Measurements from ENCODE around the gene OLFM3. TPM values are rescaled to one million over a fixed set of nuclear protein-coding genes. Genes with fewer than 3 reads are reported as not detected.

Gene OLFM3
- total RNA-seq, 1 experiment from 2014 or later, result 0.26 TPM

DNA sequence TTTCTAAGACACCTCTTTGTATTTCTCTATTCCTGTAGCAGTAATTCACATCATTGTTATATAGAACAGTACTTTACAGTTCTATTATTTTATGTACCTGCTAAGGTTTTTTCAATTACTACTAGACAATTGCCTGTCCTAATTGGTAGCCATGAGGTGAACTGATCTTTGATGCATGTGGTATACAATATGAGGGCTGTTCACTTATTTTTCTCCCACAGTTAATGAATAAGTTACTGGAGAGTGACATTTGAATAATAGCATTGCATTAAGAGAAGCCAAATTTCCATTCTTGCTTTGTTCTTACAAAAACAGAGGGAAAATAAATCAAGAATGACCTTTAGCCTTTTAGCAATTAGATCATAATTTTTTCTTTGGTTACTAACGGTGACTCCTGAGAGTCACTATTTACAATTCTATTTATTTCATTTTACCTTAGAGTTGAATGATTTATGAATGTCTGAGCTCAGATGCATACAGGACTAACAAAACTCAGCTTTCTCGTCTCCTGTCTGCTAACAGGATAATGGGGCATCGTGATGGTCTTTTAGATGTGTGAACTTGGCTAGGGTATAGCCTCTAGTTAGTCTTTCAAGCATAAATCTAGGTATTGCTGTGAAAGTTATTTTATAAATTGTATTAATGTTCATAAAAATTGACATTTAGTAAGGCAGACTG lies 54.1 kb downstream of the OLFM3 start:
- H3K36me3 Mint-ChIP-seq (ENCODE audit: insufficient read depth in 1 of 3, low read depth in 3 of 3), result no peaks in the 10 kb centered on the region
- no peak for DNase-seq
- H3K56ac ChIP-seq (ENCODE audit: insufficient read length, low read depth, low read length), result no peak overlapping the region
- H2AK5ac ChIP-seq (ENCODE audit: insufficient read length, low read length), result no peak overlapping the region
- H2BK20ac ChIP-seq (ENCODE audit: low read depth, low read length, poor library complexity, severe bottlenecking), result no peak overlapping the region
- H3K4me2 ChIP-seq (ENCODE audit: insufficient read depth, insufficient read length, low read length), result no peak overlapping the region
- no peak overlapping the region for H3K4ac ChIP-seq (ENCODE audit: low read depth, low read length)
- H4K20me1 ChIP-seq (ENCODE audit: control insufficient read depth, insufficient read depth, insufficient read length), result no peaks in the 10 kb centered on the region
- no peak overlapping the region for H2BK15ac ChIP-seq (ENCODE audit: low read depth, low read length)
- no CpG with 5 or more reads among the region's 3 CpGs for WGBS (ENCODE audit: extremely low coverage, insufficient read length, low lambda C conversion rate)
- no peak overlapping the region for H2AFZ ChIP-seq (ENCODE audit: low read length)
- no peak overlapping the region for H3K9ac ChIP-seq (ENCODE audit: extremely low read depth, insufficient read length, low read length)
- no peaks in the 10 kb centered on the region for H3K27me3 Mint-ChIP-seq (ENCODE audit: low read depth)
- no peak overlapping the region for H3K23ac ChIP-seq (ENCODE audit: insufficient read length, low read depth, low read length)
- H4K8ac ChIP-seq (replicated peaks; ENCODE audit: insufficient read length, low read depth, low read length), result no peak overlapping the region
- H4K91ac ChIP-seq (ENCODE audit: insufficient read length, low read depth, low read length), result no peak overlapping the region
- no peaks in the 10 kb centered on the region for H3K79me1 ChIP-seq (ENCODE audit: insufficient read depth, low read depth, low read length, poor library complexity, severe bottlenecking)
- H3K9me3 ChIP-seq (ENCODE audit: control insufficient read depth, low read depth, low read length), result no peaks in the 10 kb centered on the region
- H3K4me1 Mint-ChIP-seq, result no peaks in the 10 kb centered on the region
- H3K27ac ChIP-seq (ENCODE audit: insufficient read length, low read depth, low read length), result no peak overlapping the region
- no peak overlapping the region for H3K27ac Mint-ChIP-seq
- H3K9me3 Mint-ChIP-seq, result no peaks in the 10 kb centered on the region
- no peaks in the 10 kb centered on the region for H3K27me3 ChIP-seq (ENCODE audit: insufficient read depth, low read length)
- H3T11ph ChIP-seq (ENCODE audit: low read length), result no peak overlapping the region
- H2BK12ac ChIP-seq (ENCODE audit: insufficient read length, low read depth, low read length), result no peak overlapping the region
- TF ChIP-seq, protein P1, sequence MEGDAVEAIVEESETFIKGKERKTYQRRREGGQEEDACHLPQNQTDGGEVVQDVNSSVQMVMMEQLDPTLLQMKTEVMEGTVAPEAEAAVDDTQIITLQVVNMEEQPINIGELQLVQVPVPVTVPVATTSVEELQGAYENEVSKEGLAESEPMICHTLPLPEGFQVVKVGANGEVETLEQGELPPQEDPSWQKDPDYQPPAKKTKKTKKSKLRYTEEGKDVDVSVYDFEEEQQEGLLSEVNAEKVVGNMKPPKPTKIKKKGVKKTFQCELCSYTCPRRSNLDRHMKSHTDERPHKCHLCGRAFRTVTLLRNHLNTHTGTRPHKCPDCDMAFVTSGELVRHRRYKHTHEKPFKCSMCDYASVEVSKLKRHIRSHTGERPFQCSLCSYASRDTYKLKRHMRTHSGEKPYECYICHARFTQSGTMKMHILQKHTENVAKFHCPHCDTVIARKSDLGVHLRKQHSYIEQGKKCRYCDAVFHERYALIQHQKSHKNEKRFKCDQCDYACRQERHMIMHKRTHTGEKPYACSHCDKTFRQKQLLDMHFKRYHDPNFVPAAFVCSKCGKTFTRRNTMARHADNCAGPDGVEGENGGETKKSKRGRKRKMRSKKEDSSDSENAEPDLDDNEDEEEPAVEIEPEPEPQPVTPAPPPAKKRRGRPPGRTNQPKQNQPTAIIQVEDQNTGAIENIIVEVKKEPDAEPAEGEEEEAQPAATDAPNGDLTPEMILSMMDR (conservative IDR thresholded peaks at IDR 0.05), result no peak
- no peak overlapping the region for H2BK120ac ChIP-seq (ENCODE audit: low read depth, low read length, poor library complexity, severe bottlenecking)
- no peak overlapping the region for H3K14ac ChIP-seq (ENCODE audit: insufficient read depth, low read length)
- H3K79me2 ChIP-seq (ENCODE audit: insufficient read depth, low read length), result no peaks in the 10 kb centered on the region
- no peaks in the 10 kb centered on the region for H3K4me1 ChIP-seq (ENCODE audit: insufficient read depth, low read length)
- H3K4me3 Mint-ChIP-seq, result no peak overlapping the region
- H4K5ac ChIP-seq (ENCODE audit: insufficient read length, low read depth, low read length), result no peak overlapping the region
- H2BK5ac ChIP-seq (ENCODE audit: insufficient read length, low read length), result no peak overlapping the region
- no peaks in the 10 kb centered on the region for H3K23me2 ChIP-seq (ENCODE audit: insufficient read length, low read depth, low read length, poor library complexity, severe bottlenecking)
- no peak overlapping the region for H3K18ac ChIP-seq (ENCODE audit: insufficient read length, low read depth, low read length)
